ENCODE results near the gene ACAA1.

The ACAA1 gene

DNA sequence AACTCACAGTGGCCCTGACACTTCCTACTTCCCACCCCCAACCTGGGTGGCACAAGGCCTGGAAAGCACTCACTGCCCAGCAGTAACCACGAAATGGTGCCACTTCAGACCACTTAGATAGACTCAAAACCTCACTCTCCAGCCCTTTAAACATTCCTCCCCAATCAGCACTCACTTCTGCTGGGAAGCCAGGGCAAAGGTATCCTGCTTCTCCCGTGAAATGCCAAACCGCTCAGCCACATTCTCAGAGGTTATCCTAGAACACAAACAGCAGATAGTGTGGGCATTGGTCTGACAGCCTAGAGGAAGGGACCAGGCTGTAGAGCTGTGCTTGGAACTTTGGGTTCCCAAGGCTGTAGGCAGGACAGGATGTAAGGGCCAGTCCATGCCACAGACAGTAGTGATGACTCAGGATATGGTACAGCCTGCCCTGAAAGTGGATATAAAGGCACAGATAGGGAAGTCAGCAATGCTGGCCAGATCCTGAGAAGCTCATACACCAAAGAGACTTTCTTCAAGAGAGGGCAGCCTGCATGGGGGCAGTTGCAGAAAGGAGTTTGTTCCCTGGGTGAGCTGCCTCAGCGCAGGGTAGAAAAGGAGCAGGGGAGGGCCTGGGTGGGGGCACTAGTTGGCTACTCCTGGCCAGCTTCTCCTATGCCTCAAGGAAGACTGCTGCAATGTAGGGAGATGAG is 9.2 kb downstream of the ACAA1 start:
- no peak for DNase-seq (ENCODE audit: extremely low read depth, low read depth)
- TF ChIP-seq, protein P1, sequence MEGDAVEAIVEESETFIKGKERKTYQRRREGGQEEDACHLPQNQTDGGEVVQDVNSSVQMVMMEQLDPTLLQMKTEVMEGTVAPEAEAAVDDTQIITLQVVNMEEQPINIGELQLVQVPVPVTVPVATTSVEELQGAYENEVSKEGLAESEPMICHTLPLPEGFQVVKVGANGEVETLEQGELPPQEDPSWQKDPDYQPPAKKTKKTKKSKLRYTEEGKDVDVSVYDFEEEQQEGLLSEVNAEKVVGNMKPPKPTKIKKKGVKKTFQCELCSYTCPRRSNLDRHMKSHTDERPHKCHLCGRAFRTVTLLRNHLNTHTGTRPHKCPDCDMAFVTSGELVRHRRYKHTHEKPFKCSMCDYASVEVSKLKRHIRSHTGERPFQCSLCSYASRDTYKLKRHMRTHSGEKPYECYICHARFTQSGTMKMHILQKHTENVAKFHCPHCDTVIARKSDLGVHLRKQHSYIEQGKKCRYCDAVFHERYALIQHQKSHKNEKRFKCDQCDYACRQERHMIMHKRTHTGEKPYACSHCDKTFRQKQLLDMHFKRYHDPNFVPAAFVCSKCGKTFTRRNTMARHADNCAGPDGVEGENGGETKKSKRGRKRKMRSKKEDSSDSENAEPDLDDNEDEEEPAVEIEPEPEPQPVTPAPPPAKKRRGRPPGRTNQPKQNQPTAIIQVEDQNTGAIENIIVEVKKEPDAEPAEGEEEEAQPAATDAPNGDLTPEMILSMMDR (IDR thresholded peaks at IDR 0.05; ENCODE audit: low read depth, low read length) = no peak

DNA sequence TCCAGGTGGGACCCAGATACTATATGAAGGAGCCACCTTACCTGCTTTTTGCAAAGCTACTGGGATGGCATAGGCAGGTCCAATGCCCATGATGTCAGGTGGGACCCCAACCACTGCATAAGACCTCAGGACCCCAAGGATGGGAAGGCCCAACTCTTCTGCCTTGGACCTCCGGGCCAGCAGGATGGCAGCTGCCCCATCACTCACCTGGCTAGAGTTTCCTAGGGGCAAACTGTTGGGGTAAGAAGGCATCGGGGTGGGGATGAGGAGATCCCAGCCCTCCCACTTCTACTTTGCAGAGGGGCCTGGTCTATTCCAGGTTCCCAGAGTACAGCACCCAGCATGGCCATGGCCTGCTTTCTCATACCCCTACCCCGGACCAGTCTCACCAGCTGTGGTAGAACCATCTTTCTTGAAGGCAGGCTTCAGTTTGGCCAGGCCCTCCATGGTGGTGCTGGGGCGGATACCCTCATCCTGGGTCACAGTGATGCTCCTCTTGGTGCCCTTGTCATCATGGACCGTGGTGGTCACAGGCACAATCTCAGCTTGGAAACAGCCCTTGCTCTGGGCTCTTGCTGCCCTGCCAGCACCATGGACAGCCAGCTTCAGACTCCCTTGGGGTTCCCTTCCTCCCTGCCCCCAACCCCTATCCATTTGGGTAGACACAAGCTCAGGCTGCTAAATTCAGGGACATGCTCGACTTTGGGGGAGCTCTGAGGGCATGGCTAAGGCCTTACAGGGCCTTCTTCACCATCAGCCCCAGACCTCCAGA is 10.6 kb downstream of the ACAA1 start:
- TF ChIP-seq, protein P1 (IDR thresholded peaks at IDR 0.05; ENCODE audit: low read depth, low read length) = no peak
- DNase-seq (ENCODE audit: extremely low read depth, low read depth) = no peak

DNA sequence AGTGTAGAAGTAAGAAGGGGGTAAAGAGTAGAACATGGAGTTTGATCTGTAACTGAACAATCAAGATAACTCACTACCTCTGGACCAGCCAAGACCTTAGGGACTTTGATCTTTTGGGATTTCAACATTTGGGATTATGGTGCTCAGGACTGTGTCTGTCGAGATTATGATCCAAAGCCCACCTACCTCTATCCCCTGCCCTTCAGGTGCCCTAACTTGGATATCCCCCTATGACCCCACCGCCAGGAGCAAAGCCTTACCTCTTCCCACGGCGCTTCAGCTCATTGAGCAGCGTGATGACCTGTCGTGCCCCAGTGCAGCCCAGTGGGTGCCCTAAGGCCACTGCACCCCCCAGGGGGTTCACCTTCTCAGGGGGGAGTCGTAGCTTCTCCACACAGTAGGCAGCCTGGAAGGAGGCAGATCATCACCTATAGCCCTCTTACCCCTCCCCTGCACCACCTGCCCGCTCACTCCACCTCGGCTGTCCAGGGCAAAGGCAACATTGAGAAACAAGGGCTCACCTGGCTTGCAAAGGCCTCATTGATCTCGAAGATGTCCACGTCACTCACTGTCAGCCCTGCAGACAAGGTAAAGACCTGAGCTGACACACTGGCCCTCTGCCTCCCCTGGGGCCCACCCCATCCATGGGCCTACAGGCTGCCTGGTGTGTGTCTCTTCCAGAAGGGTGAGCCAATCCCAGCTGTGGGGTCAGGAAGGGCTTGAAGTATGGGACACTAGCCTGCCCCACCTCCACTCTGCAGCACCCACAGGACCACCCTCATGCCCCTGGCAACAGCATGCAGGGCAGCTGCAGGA is 11.4 kb downstream of the ACAA1 start:
- TF ChIP-seq, protein P1 (IDR thresholded peaks at IDR 0.05; ENCODE audit: low read depth, low read length) = no peak
- DNase-seq (ENCODE audit: extremely low read depth, low read depth) = no peak

DNA sequence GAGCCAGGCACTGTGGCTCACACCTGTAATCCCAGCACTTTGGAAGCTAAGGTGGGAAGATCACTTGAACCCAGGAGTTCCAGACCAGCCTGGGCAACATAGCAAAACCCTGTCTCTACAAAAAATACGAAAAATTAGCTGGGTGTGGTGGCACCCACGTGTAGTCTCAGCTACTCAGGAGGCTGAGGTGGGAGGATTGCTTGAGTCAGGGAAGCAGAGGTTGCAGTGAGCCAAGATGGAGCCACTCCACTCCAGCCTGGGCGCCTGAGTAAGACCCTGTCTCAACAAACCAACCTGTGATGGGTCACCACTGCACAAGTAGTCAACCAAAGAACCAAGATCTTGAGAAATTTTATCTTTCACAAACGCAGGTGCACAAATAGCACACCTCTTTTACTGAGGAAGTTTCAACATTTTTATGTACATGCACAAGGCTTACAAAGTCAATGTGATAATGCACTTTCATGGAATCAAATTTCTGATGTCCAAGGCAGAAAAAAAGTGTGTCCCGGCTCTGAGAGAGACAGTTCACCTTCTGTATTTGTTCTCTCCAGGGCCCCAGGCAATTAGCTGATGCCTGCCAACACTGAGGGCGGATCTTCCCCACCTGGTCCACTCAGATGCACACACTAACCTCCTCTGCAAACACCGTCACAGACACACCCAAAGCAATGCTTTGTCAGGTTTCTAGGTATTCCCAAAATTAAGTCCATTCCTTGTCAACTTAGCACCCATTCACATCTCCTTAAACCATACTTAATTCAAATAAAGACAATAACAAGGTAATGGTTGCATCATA is 12.4 kb downstream of the ACAA1 start:
- TF ChIP-seq, protein P1 (IDR thresholded peaks at IDR 0.05; ENCODE audit: low read depth, low read length) = no peak
- no peak for DNase-seq (ENCODE audit: extremely low read depth, low read depth)

DNA sequence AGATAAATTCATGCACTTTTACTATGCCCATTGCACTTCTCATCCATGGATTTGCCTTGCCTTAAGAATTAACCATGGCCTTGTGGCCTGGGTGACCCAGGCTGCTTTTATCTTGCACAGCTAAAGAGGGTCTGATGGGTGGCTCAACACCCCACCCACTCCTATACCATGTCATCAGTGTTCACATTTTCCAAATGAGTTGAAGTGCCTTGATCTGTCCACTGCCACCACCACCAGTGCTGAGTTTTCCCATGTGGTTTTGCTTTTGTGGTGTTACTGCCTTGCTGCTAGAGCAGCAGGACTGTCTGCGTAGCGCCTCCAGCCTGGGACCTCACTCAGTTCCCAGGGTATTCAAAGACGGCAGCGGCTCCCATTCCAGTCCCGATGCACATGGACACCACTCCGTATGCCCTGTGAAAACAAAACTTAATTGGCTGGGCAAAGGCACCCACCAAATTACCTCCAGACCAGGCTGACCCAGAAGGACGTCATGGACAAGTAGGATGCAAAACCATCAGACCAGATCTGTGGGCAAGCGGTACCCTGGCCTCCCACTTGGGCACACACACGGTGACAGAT is 14.1 kb downstream of the ACAA1 start:
- TF ChIP-seq, protein P1 (IDR thresholded peaks at IDR 0.05; ENCODE audit: low read depth, low read length) = no peak
- DNase-seq (ENCODE audit: extremely low read depth, low read depth) = no peak

DNA sequence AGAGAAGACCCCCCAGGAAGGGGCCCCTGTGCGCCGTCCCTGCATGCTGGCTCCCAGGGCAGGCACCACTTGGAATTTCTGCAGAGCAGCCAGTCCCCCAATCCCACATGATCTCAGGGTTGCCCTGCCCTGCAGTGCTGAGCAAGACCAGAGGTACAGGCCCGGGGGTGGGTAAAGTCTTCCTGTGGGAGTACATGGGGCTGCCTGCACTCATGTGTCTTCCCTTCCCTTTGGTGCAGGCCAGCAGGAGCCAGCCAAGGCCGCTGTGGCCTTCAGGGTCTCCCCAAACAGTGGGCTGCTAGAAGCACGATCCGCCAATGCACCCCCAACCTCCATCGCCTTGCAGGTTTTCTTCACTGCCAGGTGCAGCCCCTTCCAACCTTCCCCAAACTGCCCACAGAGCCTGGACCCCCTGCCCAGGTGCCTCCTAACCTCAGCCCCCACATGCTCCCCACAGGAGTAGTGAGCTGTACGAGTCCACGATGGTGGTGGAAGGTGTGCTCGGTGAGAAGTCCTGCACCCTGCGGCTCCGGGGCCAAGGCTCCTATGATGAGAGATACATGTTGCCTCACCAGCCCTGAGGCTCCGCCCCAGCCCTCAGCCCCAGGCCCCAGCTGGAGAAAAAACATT is 15.0 kb downstream of the ACAA1 start:
- no peak for DNase-seq (ENCODE audit: extremely low read depth, low read depth)

More for the DNA sequence above, 15.0 kb downstream of the ACAA1 start:
- TF ChIP-seq, protein P1 (IDR thresholded peaks at IDR 0.05; ENCODE audit: low read depth, low read length) = no peak

All from AG09319 (cell line).